Measurements from ENCODE around the gene KANSL1. TPM values are rescaled to one million over a fixed set of nuclear protein-coding genes. Genes with fewer than 3 reads are reported as not detected.

KANSL1 gene
- total and polyA plus RNA-seq, 10 of the 15 experiments (the other 5 are each of a cell fraction or from before 2014, with no cell fraction given), result 4.7 to 60.6 (median 28.0) TPM

- RAD21 ChIA-PET (ENCODE audit: unreplicated experiment), result no interaction called here
- no peak overlapping the region for H3K9ac ChIP-seq (ENCODE audit: control insufficient read depth, insufficient read depth, low read length)
- peaks cover 8% of the 10 kb centered on the region for H3K4me1 ChIP-seq (ENCODE audit: control insufficient read depth, insufficient read depth, low read length)
- no peak overlapping the region for H3K27ac ChIP-seq (ENCODE audit: control insufficient read depth, insufficient read depth)
- POLR2A ChIA-PET, result no interaction called here
- intact Hi-C loops (cut with micrococcal nuclease; ENCODE audit: unreplicated experiment), result no loop called here
- BruUV-seq (replicated peaks), result no TSS peak
- over 99% methylated on average over 8 of the region's 8 CpGs for WGBS (ENCODE audit: insufficient coverage, insufficient replicate concordance, low lambda C conversion rate, missing lambda C conversion rate)
- DNase-seq (ENCODE audit: low read depth, low spot score) (no peak), FAIRE-seq (no peak), ATAC-seq (no peak)
- in situ Hi-C loops (cut with MboI), result no loop called here
- TF ChIP-seq SMAD1 (IDR thresholded peaks at IDR 0.05; ENCODE audit: low read depth, partially characterized antibody), result no peak
- TF ChIP-seq SREBF1 (IDR thresholded peaks at IDR 0.05; ENCODE audit: low read length), result no peak
- no peak for TF ChIP-seq ETV6 (conservative IDR thresholded peaks at IDR 0.05 in 1 of 2, IDR thresholded peaks at IDR 0.05 in 1 of 2; ENCODE audit: borderline replicate concordance in 1 of 2, low read depth in 1 of 2)
- no peak for TF ChIP-seq EZH2 (IDR thresholded peaks at IDR 0.05; ENCODE audit: borderline replicate concordance, control insufficient read depth, low read depth, low read length)
- TF ChIP-seq LARP7 (IDR thresholded peaks at IDR 0.05), result no peak
- TF ChIP-seq CREB1 (IDR thresholded peaks at IDR 0.05; ENCODE audit: low read depth), result no peak
- no peak for TF ChIP-seq GATAD2B (conservative IDR thresholded peaks at IDR 0.05; ENCODE audit: low read depth)
- TF ChIP-seq CTCF (IDR thresholded peaks at IDR 0.05 in 2 of 3, conservative IDR thresholded peaks at IDR 0.05 in 1 of 3; ENCODE audit: control insufficient read depth in 2 of 3, extremely low read depth in 1 of 3, insufficient read depth in 1 of 3, low read depth in 3 of 3, low read length in 3 of 3), result no peak
- TF ChIP-seq ZNF274 (IDR thresholded peaks at IDR 0.05; ENCODE audit: insufficient read depth, insufficient read length), result no peak
- H3K4me2 ChIP-seq (ENCODE audit: control insufficient read depth, insufficient read depth), result no peak overlapping the region
- no peaks in the 10 kb centered on the region for H4K20me1 ChIP-seq (ENCODE audit: control insufficient read depth, insufficient read depth)
- H3K4me3 ChIP-seq, result no peak overlapping the region
- no peaks in the 10 kb centered on the region for H3K9me3 ChIP-seq (replicated peaks; ENCODE audit: control insufficient read depth, insufficient read depth, low read length)
- peaks cover 13 to 30% of the 10 kb centered on the region in 2 experiments for H3K36me3 ChIP-seq (ENCODE audit: control insufficient read depth in 2 of 2, insufficient read depth in 2 of 2, low read length in 1 of 2)
- no peak overlapping the region for H2AFZ ChIP-seq (ENCODE audit: control insufficient read depth, low read depth, low read length)
- SMC1A ChIA-PET (ENCODE audit: uncharacterized antibody, unreplicated experiment), result interaction anchor here (1.3 kb wide), 2 partner anchors 9 to 139 kb away, joined by 3 to 6 read pairs; no protein-coding TSS in a partner anchor
- H3K27me3 ChIP-seq (replicated peaks in 1 of 2; ENCODE audit: control insufficient read depth in 2 of 2, insufficient read depth in 2 of 2, low read length in 1 of 2), result no peaks in the 10 kb centered on the region
- no peaks in the 10 kb centered on the region for H3K79me2 ChIP-seq (ENCODE audit: control insufficient read depth, insufficient read depth, low read length)
- CTCF ChIA-PET, result interaction anchor here (4.9 to 5.8 kb wide), 2 partner anchors 13 to 138 kb away, joined by 38 to 120 read pairs; no protein-coding TSS in a partner anchor
Measured at GRCh38 chr17:46047856-46048255, 145.4 kb downstream of the KANSL1 start.
